Inferior parietal cortex (tissue), 1 donor: ENCODE results near the gene SLC8A1.

ENCODE experiments used
- DNase-seq: peaks from one replicate; pipeline ENCODE4 v3.0.0-alpha.2; 2016; ENCODE audit errors: extremely low spot score

SLC8A1 gene

GRCh38 chr2:40273734-40274182 lies 178.1 kb downstream of the SLC8A1 start:
- no peak for DNase-seq

GRCh38 chr2:40271094-40271493 lies 180.8 kb downstream of the SLC8A1 start:
- no peak for DNase-seq

GRCh38 chr2:40270372-40270771 lies 181.5 kb downstream of the SLC8A1 start:
- DNase-seq: no peak

GRCh38 chr2:40268566-40268965 lies 183.3 kb downstream of the SLC8A1 start:
- DNase-seq: no peak

GRCh38 chr2:40266201-40266600 lies 185.7 kb downstream of the SLC8A1 start:
- DNase-seq: no peak

GRCh38 chr2:40265602-40266001 lies 186.3 kb downstream of the SLC8A1 start:
- DNase-seq: no peak

GRCh38 chr2:40261042-40261441 lies 190.8 kb downstream of the SLC8A1 start:
- DNase-seq: no peak

GRCh38 chr2:40260437-40260836 lies 191.5 kb downstream of the SLC8A1 start:
- DNase-seq: no peak

- no peak for DNase-seq
Measured at GRCh38 chr2:40259900-40260299, 192.0 kb downstream of the SLC8A1 start.

GRCh38 chr2:40258135-40258457 lies 193.8 kb downstream of the SLC8A1 start:
- no peak for DNase-seq

GRCh38 chr2:40257340-40258134 lies 194.4 kb downstream of the SLC8A1 start:
- DNase-seq: no peak

GRCh38 chr2:40256649-40257048 lies 195.2 kb downstream of the SLC8A1 start:
- DNase-seq: no peak

GRCh38 chr2:40256008-40256407 lies 195.9 kb downstream of the SLC8A1 start:
- no peak for DNase-seq

GRCh38 chr2:40255103-40255502 lies 196.8 kb downstream of the SLC8A1 start:
- no peak for DNase-seq

- DNase-seq: no peak
Measured at GRCh38 chr2:40254611-40255010, 197.3 kb downstream of the SLC8A1 start.

GRCh38 chr2:40251137-40251536 lies 200.8 kb downstream of the SLC8A1 start:
- DNase-seq: no peak

GRCh38 chr2:40249577-40249976 lies 202.3 kb downstream of the SLC8A1 start:
- DNase-seq: no peak

- no peak for DNase-seq
Measured at GRCh38 chr2:40248294-40248693, 203.6 kb downstream of the SLC8A1 start.

- no peak for DNase-seq
Measured at GRCh38 chr2:40244675-40245074, 207.2 kb downstream of the SLC8A1 start.

GRCh38 chr2:40244251-40244650 lies 207.6 kb downstream of the SLC8A1 start:
- no peak for DNase-seq

GRCh38 chr2:40243581-40244187 lies 208.2 kb downstream of the SLC8A1 start:
- DNase-seq: no peak

GRCh38 chr2:40242315-40242714 lies 209.6 kb downstream of the SLC8A1 start:
- DNase-seq: no peak

GRCh38 chr2:40240070-40240469 lies 211.8 kb downstream of the SLC8A1 start:
- DNase-seq: no peak
